Erythroblast (primary cell): Measurements from ENCODE around the gene ITSN1.

Source experiments
- GATA1 ChIP-seq: IDR thresholded peaks from 2 replicates; pipeline ENCODE4 v1.6.1; 2011; ENCODE audit warnings: low read depth, mild to moderate bottlenecking, control low read depth, low read length, moderate library complexity
- POLR2A ChIP-seq: IDR thresholded peaks from 2 replicates; pipeline ENCODE4 v1.6.1; 2011; ENCODE audit warnings: mild to moderate bottlenecking, low read length

DNA sequence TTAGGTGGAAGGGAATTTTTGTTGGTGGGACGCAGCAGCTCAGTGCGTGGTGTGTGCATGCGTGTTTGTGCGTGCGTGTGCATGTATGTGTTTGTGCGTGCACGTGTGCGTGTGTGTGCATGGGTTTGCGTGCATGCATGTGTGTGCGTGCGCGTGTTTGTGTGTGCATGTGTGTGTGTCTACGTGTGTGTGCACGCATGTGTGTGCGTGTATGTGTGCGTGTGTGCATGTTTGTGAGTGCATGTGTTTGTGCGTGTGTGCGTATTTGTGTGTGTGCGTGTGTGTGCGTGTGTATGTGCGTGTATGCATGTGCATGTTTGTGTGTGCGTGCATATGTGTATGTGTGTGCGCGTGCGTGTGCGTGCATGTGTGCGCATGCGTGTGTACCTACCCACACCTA, 253.1 kb downstream of the ITSN1 start:
- no peak for TF ChIP-seq POLR2A
- no peak for TF ChIP-seq GATA1
